Measurements from ENCODE around the gene LTK. TPM values are rescaled to one million over a fixed set of nuclear protein-coding genes. Genes with fewer than 3 reads are reported as not detected.

LTK gene
- total RNA-seq, 1 donor from 2014 or later = not detected

GRCh38 chr15:41466711-41467110 lies 46.9 kb downstream of the LTK start:
- no peak for FAIRE-seq
- DNase-seq (ENCODE audit: low read depth) = no peak
- H3K36me3 ChIP-seq (ENCODE audit: control insufficient read depth, insufficient read depth, low read length) = peaks cover 9% of the 10 kb centered on the region
- no peaks in the 10 kb centered on the region for H3K27me3 ChIP-seq (ENCODE audit: control insufficient read depth, insufficient read depth, low read length)
- H3K4me3 ChIP-seq (ENCODE audit: low read depth, low read length) = no peak overlapping the region
- TF ChIP-seq CTCF (IDR thresholded peaks at IDR 0.05; ENCODE audit: insufficient read depth, low read length, severe bottlenecking) = no peak

- H3K4me3 ChIP-seq (ENCODE audit: low read depth, low read length) = no peak overlapping the region
- no peak for FAIRE-seq
- DNase-seq (ENCODE audit: low read depth) = peak; percentile 61
- no peaks in the 10 kb centered on the region for H3K27me3 ChIP-seq (ENCODE audit: control insufficient read depth, insufficient read depth, low read length)
- H3K36me3 ChIP-seq (ENCODE audit: control insufficient read depth, insufficient read depth, low read length) = peaks cover 8% of the 10 kb centered on the region
- TF ChIP-seq CTCF (IDR thresholded peaks at IDR 0.05; ENCODE audit: insufficient read depth, low read length, severe bottlenecking) = peak; percentile 89
Measured at GRCh38 chr15:41465822-41466421, 47.7 kb downstream of the LTK start.

GRCh38 chr15:41464889-41465580 lies 48.6 kb downstream of the LTK start:
- TF ChIP-seq CTCF (IDR thresholded peaks at IDR 0.05; ENCODE audit: insufficient read depth, low read length, severe bottlenecking) = no peak
- FAIRE-seq (no peak), DNase-seq (ENCODE audit: low read depth) (no peak)
- no peaks in the 10 kb centered on the region for H3K27me3 ChIP-seq (ENCODE audit: control insufficient read depth, insufficient read depth, low read length)
- H3K4me3 ChIP-seq (ENCODE audit: low read depth, low read length) = no peak overlapping the region
- peaks cover 4% of the 10 kb centered on the region for H3K36me3 ChIP-seq (ENCODE audit: control insufficient read depth, insufficient read depth, low read length)

- H3K4me3 ChIP-seq (ENCODE audit: low read depth, low read length) = no peak overlapping the region
- DNase-seq (ENCODE audit: low read depth) = no peak
- H3K36me3 ChIP-seq (ENCODE audit: control insufficient read depth, insufficient read depth, low read length) = peaks cover 9% of the 10 kb centered on the region
- H3K27me3 ChIP-seq (ENCODE audit: control insufficient read depth, insufficient read depth, low read length) = no peaks in the 10 kb centered on the region
- TF ChIP-seq CTCF (IDR thresholded peaks at IDR 0.05; ENCODE audit: insufficient read depth, low read length, severe bottlenecking) = no peak
- no peak for FAIRE-seq
Measured at GRCh38 chr15:41462084-41462795, 51.4 kb downstream of the LTK start.

Other genes starting within 250 kb of the LTK start
- 0.26 and 0.38 TPM in 2 replicates for gene OIP5, start 181.2 kb downstream of the LTK start, total RNA-seq
- gene NUSAP1, start 180.9 kb downstream of the LTK start, total RNA-seq = 3.7 and 4.1 TPM in 2 replicates
- gene NDUFAF1, start 111.3 kb downstream of the LTK start, total RNA-seq = 23.8 and 28.2 TPM in 2 replicates
- 7.6 and 13.8 TPM in 2 replicates for gene RTF1, start 96.7 kb downstream of the LTK start, total RNA-seq
- gene ITPKA, start 20.0 kb downstream of the LTK start, total RNA-seq = 0.79 and 3.1 TPM in 2 replicates
- 10.3 and 12.0 TPM in 2 replicates for gene RPAP1, start 30.4 kb upstream of the LTK start, total RNA-seq
- gene TYRO3, start 45.4 kb upstream of the LTK start, total RNA-seq = 3.9 and 11.4 TPM in 2 replicates
- gene MGA, start 146.6 kb upstream of the LTK start, total RNA-seq = 21.1 and 24.0 TPM in 2 replicates